GM19043 (cell line): ENCODE results near the gene LAMA4.

Source experiments
- ATAC-seq: cut with Tn5 transposase; IDR thresholded peaks from one replicate; pipeline ENCODE4 v1.9.1; 2021; ENCODE audit warnings: low read depth; ENCODE audit not compliant: unreplicated experiment

LAMA4 gene

DNA sequence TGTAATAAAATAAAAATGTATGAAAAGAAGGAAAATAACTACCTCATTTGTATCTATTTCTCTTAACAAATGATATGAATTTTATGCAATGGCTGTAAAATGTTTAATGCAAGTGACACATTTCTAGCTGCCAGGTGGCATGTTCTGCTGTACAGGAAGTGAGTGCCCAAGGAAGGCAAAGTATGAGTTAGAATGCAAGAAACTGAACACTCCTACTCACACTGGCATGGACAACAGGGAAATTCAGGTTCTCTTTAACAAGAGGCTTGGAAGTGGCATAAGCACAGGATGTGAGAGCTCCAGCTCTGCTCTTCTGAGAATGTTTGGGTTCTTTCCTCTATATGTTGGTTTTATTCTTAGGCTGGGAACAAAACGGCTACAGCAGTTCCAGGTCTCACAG, 20.4 kb upstream of the LAMA4 start:
- ATAC-seq, result no peak

DNA sequence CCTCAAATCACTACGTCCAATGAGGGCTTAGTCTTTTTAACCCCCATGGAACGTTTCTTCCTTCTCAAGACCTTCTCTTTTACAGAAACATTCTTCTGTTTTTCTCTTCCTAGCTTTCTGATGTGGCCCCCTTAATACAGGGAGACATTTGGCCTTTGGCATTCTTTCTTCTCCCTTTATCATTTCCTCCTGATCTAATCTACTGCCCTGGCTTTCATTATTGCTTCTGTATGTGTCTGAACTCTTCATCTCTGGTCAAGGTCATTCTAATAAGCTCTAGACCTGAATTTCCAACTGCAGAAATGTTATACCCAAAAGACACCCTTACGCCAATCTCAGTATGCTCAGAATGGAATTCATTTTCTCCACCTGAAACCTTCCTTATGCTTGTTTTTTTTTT, 18.4 kb upstream of the LAMA4 start:
- no peak for ATAC-seq

DNA sequence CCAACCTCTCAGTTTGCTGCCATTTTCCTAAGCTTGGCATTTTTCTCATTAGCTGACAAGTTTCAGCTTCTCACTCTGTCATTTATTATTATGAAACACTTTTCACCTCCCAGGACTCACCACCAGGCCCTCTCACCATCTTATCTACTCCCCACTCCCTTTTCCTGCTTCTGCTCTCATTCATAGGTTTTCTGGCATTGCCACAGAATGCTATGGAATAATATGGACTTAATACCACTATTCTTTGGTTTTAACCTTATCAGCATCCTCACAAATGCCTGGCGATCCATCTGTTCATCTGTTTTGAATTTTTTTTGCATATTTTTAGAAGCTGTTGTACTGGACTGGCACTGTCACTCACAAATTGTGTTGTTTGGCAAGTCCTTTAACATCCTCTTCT, 16.4 kb upstream of the LAMA4 start:
- no peak for ATAC-seq

DNA sequence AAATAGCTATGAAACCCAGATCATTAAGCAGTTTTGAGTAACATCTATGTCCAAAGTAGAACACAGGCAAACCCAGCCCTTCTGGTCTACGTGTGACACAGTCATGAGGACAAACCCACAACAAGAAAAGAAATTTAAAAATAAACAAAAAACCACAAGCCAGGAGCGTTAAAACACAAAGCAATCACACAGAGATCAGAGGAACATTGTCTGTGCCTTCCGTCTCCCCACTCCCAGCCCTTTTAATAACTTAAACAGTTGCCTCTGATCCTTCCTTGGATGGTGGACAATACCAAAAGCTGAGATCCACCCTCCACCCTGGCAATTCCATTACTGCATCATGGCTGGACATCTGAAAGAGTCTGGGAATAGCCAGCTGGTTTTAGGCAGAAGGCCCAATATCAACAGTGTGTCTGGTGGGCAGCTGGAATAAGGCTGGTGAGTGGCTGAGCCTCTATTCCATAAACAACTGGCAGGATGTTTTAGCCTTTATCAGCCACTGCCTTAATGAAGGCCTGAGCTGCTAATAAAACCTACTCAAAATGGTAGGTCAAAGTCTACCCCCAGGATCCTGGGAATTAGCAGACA, 15.7 kb upstream of the LAMA4 start:
- no peak for ATAC-seq

DNA sequence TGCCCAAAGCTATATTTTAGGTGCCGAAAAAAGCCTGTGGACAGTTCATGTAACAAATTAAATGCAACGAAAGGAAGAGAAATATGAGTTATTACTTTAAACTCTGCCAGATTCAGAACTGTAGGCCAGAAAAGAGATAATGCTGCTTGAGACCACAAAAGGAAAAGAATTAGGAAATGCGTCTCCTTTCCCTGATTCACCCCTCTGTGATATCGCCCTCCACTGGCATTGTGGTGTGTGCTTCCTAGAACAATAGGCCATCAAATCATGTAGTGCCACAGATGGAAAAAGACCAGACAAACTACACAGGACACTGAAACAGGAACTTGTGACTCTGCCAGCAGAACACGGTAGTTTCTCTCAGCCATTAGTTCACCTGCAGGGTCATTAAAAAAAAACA, 14.7 kb upstream of the LAMA4 start:
- ATAC-seq, result no peak

DNA sequence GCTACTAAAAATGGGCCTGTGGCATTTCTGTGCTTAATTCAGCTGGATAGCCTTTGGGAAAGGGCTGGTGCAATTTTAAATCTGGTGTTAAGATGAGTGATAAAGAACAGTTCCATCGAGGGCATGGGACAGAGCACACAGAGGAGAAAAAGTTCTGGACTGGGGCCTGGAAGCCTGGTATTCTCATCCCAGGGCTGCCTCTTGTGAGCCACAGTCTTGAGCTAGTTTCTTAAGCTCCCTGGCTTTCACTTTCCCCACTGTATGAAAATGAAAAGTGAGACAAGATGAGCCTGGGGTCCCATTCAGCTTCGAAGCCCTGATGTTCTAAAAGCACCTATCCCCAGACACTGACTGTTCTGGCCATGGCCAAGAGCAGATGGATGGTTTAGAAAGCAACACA, 14.3 kb upstream of the LAMA4 start:
- no peak for ATAC-seq

DNA sequence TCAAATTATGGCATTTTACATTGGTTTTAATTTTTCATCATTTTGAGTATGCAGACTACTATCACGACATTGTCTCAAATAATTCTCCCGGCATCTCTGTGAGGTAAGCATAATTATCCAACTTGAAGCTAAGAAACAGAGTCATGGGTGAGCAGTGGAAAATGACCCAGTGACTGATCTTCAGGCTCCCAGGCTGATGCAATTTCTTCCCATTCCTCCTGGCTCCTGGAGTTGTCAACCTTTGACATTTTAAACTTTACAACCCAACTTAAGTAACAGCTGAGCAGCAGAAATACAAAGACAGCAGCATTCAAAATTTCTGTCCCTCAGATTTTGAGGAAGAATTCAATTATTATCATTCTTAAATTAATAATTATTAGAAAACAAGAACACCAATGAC, 13.7 kb upstream of the LAMA4 start:
- no peak for ATAC-seq

DNA sequence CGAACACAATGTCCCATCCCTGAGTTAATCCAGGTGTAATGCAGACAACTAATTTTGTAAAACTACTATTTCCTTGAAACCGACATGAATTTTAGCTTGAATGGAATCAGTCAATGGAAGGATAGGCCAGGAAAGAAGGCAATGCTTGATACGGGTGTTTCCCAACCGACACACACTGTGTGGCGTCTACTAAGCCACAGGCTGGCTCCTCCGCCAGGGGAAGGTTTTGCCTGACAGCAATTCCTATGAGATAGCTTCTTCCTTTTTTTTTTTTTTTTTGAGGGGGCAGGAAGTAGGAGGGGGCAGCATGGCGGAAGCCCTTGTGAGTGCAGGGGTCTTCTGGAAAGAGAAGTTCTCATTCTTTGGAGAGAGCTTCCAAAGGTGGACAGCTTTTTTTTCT, 12.0 kb upstream of the LAMA4 start:
- no peak for ATAC-seq

DNA sequence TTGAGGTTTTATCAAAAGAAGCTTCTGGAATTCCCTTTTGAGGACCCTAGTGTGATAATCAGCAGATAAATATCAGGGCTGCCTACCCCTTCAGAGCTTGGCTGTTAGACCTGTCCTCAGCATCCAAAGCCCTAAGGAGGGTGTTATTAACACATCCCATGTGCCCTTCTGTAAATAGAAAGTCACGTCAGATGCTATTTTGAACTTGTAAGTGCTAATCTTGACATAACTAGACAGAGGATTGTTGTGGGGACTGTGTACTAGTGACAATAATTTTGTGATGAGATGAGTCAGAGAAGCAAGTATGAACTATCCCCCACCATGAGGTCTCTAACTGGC, 4.9 kb upstream of the LAMA4 start:
- ATAC-seq, result no peak

DNA sequence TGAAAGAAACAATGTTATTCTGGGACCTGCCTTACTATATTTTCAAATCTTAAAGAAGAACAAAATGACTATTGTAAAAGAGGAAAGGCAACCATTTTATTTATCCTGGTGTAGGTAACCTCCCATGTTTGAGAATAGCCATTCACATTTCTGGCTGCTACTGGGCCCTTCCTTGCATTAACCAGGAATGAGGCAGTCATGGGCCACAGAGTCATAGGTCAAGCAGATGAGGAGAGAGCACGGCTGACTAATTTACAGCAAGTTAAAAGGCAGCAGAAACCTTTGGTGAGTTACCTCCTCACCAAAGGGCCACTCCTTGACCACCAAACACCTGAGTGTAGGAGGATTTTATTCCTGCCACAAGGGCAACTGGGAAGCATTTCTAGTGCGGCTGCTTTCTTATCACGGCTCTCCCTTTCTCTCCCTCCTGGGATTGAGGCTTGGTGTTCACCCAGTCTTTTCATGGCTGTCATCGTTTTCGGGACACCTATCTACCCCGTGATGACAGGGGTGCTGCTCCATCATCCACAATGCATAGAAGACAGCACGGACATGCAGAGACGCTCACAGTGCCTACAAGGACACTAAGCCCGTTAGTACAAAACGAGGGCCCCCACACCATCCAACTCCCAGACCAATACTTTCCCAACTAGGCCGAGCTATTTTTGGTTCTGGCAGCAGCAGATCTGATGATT, 4.4 kb upstream of the LAMA4 start:
- no peak for ATAC-seq

DNA sequence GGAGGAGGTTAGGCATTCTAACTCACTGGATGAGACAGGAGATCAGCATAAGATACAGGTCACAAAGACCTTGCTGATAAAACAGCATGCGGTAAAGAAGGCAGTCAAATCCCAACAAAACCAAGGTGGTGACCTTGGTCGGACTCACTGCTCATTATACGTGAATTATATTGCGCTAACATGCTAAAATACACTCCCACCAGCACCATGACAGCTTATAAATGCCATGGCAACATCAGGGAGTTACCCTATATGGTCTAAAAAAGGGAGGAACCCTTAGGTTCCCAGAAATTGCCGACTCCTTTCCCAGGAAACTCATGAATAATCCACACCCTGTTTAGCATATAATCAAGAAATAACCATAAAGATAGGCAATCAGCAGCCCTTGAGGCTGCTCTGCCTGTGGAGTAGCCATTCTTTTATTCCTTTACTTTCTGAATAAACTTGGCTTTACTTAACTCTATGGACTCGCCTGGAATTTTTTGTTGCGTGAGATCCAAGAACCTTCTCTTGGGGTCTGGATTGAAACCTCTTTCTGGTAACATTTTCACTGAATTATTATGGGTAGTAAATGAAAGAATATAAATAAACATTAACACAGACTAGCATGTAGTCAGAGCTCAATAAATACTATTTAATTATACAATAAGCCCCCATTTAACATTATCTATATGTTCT, 3.0 kb upstream of the LAMA4 start:
- ATAC-seq, result no peak

DNA sequence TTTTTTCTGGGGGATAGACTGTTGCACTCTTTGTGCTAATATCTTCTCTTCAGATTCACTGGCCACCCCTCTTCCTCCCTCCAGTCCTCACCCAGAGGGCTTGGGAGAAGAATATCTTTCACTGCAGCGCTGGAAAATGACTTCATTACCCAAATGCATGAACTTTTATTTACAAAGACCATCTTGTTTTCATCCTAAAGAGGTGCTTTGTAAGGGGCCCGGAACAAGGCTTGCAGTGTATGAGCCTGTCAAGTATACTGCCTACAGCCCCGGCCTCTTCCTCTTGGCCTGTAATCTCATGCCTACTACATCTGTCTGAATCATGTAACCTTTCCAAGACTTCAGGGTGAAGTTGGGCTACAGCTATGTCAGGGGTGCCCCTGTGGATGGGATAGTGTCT, 554 bp upstream of the LAMA4 start:
- ATAC-seq, result no peak

DNA sequence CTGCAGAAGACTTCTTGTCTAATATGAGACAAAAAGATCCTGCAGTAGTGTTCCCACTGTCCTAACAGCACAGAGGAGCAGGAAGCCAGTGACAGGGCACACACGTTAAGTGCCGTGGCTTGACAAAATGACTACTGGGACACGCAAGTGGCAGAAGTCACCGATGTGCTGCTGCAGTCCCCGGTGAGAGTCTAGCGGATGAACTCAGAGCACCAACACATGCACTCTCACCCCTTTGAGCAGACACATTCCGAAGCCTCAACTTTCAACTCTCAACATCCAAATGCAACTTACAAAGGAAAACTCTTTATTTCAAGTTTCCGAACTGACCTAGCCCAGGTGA, 898 bp downstream of the LAMA4 start:
- no peak for ATAC-seq

DNA sequence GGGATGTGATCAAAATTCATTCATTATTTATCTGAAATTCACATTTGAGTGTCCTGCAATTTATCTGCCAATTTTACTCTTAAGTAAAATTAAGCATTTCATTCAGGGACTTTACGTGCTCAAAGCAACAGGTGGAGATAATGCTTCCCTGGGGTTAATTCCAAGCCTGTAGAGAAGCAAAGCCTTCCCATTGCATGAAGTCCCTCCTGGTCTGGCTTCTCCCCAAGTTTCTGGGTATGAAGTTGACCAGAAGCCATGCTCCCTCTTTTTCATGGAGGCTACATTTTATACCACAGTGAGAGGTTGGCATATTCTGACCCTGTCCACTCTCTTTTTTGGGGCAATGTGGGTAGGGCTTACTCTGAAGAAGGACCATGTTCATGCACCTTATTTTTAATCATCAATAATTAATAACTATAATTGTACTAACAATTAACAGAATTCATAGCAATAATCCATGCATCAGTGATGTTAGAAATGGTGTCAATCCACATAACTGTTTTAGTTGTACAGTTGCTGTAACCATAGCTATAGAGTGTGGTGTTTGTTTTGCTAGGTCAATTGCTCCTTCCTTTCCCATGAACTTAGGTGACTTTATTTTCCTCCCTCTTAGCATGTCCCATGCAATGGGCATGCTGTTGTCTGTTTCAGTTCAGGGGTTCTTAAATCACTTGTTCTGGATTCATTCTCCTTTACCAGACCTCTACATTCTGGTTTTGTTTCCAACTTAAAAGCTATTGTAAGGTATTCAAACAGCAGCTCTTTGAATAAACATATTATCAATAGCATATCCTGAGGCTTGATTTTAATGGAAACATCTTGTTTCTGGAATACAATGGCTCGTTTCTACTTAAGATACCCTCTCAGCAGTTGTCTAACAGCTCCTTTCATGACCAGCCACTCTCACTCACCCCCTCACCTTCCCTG, 1.5 kb downstream of the LAMA4 start:
- no peak for ATAC-seq

DNA sequence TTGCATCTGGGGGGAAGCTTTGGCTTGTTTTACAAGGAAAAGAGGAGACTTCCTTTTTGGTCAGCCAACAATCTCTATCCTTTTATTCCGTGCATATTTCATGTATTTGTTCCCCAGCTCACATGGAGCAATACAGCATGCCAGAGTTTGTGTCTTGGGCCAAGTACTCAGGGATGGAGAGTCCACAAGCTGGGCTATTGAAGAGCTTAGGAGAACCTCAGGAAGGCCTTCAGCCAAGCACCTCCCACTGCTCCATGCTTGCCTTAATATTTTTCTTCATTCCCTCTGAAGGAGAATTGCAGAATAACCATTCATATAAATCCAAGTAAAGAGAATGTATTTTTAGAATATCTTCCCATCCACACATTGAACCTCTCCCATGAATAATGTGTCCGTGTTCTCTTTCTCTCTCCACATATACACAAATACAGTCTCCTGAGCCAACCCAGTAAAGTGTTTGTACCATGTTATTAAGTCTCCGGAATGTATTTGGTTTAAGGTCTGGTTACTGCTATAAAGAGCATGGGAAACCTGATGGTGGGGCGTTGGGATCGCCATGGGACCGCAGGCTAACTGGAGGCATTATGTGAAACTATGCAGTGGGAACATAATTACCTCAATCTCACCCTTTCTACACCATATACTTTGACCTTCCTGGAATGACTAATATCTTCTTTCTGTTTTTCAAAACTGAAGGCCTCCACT, 3.0 kb downstream of the LAMA4 start:
- no peak for ATAC-seq

DNA sequence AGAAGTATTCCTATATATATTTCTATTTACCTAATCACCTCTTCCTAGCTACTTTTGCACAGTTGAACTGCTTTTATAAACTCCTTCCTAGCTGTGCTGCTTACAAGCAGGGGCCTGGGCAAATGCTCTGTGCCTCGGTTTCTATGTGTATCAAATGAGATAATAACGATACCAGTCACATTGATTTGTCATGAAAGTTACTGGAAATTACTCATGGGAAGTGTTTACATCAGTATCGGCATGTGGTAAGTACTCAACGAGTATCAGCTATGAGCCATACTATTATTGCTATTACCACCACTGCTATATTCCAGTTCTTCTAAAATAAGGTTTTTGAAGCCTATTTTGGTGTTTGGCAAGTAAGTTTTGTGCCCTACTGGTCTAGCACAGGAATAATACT, 4.9 kb downstream of the LAMA4 start:
- ATAC-seq, result no peak

DNA sequence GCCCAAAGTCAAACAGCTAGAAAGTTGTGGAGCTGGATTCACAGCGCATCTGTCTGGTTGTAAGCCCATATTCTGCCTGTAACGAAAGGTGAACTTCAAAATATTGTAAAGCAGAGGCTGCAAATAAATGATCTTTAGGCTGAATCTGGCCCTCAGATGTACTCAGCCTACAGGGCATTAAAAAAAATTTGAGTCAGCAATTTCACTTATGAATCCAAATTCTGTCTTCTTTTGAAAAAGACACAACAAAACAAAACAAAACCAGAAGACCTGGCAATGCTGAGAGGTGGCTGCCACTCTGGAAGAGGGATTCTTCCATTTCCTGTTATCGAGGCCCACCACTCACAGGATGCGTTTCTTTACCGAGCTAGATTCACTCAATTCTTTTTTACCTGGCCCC, 7.1 kb downstream of the LAMA4 start:
- ATAC-seq, result no peak

DNA sequence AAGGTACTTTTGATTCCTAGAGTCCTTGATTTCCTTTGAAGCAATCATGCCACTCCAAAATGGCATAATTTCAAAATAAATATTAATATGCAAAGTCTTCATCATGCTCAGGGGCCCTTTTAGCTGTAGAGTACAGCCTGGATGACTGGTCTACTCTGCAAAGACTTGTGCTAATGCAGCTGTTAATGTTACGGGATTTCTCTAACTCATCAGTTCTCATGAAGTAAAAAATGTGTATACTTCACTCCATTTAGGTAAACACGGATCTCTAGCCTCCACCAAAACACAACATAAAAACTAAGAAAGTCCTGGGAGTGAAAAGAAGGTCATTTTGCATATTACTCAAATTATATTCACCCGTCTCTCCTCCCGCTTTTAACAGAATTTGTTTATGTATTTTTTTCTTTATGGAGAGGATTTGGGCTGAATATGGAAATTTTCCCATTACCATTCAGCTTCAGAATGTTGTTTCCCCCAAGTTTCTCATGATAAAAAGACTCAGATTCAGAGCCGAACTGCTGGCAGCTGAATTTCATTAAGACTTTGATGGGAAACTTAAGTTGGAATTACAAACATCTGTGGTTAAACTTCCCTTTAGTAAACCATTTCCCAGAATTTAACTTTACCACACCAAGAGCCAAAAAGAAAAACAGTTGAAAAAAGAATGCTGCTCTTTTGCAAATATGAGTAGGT, 8.7 kb downstream of the LAMA4 start:
- ATAC-seq, result no peak

DNA sequence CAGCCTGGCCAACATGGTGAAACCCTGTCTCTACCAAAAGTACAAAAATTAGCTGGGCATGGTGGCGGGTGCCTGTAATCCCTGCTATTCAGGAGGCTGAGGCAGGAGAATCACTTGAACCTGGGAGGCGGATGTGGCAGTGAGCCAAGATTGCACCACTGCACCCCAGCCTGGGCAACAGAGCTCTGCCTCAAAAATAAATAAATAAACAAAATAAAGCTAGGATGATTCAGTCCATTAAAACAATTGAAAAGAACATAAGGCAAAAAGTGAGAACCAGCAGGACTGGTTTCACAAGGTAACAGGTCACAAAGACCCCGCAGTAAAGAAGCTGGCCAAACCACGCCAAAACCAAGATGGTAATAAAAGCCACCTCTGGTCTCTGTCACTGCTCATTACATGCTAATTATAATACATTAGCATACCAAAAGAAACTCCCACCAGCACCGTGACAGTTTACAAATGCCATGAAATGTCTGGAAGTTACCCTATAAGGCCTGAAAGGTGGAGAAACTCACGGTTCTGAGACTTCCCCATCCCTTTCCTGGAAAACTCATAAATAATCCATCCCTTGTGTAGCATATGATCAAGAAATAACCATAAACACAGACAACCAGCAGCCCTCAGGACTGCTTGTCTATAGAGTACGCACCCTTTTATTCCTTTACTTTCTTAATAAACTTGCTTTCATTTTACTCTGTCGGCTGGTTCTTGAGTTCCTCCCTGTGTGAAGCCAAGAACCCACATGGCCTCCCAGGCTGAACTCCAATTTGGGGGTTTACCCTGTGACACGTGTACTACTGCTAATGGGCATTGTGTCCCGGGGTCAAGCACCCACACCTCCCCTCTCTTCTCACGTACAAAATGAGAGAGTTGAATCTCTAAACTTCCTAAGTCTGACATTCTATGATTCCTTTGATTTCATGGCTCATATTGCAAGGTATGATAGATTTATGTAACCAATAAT, 10.2 kb downstream of the LAMA4 start:
- ATAC-seq, result no peak
